GM12873 (cell line): ENCODE results near the gene DNMT1.

Source experiments
- TF ChIP-seq, protein P1 (sequence below): IDR thresholded peaks from 2 replicates; pipeline ENCODE4 v1.5.1; 2012; ENCODE audit warnings: low read depth, mild to moderate bottlenecking, moderate library complexity, low read length, control low read depth; ENCODE audit not compliant: insufficient read depth; ENCODE audit errors: missing control alignments

DNMT1 gene

DNA sequence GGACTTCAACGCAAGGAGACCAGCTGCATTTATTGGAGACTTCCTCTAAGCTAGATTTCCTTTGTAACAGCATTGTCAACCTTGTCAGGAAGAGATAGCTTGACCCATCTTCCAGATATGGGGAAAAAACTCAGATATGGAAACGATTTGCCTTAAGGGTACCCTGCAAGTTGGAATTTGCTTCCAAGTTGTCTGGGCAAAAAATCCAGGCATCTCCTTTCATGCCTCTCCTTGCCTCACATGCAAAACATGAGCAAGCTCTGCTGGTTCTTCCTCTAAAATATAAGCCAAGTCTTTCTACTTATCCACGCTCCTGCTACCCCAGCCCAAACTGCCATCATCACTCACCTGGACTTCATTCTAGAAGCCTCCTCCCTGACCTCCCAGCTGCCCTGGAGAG, 6.4 kb upstream of the DNMT1 start:
- TF ChIP-seq, protein P1, sequence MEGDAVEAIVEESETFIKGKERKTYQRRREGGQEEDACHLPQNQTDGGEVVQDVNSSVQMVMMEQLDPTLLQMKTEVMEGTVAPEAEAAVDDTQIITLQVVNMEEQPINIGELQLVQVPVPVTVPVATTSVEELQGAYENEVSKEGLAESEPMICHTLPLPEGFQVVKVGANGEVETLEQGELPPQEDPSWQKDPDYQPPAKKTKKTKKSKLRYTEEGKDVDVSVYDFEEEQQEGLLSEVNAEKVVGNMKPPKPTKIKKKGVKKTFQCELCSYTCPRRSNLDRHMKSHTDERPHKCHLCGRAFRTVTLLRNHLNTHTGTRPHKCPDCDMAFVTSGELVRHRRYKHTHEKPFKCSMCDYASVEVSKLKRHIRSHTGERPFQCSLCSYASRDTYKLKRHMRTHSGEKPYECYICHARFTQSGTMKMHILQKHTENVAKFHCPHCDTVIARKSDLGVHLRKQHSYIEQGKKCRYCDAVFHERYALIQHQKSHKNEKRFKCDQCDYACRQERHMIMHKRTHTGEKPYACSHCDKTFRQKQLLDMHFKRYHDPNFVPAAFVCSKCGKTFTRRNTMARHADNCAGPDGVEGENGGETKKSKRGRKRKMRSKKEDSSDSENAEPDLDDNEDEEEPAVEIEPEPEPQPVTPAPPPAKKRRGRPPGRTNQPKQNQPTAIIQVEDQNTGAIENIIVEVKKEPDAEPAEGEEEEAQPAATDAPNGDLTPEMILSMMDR: no peak

DNA sequence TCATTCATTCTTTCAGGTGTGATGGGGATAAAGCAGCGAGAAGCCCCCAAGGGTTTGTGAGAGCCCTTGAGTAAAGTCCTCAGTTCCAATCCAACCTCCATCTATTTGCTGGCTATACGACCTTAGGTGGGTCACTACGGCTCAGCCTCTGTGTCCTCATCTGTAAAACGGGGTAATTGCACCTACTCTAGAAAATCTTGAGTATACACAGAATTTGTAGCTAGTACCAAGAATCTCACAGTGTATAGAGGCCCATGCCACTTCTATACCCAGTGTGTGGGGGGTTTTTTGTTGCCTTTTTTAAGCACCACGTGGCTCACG, 406 bp upstream of the DNMT1 start:
- TF ChIP-seq, protein P1: no peak

DNA sequence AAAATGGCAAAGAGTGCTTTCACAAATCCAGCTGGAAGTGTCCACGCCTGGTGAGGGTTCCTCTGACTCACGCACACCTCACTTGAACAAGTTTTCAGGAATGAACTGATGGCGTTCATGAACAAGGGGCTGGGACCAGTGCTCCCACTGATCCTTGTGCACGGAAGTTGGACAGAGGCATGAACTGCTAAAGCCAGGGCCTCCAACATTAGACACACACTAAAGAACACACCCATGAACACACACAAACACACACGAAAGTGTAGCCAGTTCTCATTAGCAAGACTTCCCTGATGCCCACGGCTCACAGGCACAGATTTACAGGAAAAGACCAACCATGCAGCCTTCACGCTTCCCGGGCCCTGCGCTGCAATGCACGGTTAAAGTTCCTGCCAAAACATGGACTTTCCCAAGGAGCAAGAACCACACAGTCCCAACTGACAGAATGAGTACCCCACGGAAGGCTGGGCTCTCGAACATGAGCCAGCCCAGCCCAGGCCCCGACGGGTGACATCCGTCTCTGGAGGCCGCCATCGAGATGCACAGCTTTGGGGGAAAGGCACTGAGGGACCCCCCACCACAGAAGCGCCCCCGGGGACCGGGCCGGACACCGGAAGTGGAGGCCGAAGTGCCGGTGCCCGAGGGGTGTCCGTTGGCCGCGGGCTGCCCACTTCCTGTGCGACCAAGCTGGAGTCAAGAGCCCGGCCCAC, 808 bp downstream of the DNMT1 start:
- TF ChIP-seq, protein P1: no peak

DNA sequence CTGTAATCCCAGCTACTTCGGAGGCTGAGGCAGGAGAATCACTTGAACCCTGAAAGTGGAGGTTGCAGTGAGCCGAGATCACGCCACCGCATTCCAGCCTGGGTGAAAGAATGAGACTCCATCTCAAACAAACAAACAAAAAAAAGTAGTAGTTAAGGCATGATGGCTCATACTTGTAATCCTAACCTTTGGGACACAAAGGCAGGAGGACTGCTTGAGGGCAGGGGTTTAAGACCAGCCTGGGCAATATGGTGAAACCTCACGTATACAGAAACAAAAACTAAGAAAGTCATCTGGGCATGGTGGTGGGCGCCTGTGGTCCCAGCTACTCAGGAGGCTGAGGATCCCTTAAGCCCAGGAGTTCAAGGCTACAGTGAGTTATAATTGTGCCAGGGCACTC, 1.8 kb downstream of the DNMT1 start:
- TF ChIP-seq, protein P1: no peak

DNA sequence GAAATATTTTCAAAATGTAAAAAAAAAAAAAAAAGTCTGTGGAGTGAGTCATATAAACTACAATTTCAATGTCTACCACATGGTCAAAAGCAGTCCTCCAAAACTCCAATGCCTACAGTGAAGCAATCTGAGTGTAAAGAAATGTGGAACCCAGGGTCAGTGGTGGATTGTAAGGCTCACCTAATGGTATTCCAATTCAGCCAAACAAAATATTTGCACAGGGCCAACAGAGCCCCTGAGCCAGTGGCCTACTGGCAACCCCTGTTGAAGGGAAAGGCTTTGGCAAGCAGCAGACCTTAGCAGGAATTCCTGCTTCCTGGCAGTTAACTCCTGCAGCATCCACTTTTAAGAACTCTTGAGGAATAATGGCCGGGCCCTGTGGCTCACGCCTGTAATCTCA, 3.4 kb downstream of the DNMT1 start:
- TF ChIP-seq, protein P1: no peak

DNA sequence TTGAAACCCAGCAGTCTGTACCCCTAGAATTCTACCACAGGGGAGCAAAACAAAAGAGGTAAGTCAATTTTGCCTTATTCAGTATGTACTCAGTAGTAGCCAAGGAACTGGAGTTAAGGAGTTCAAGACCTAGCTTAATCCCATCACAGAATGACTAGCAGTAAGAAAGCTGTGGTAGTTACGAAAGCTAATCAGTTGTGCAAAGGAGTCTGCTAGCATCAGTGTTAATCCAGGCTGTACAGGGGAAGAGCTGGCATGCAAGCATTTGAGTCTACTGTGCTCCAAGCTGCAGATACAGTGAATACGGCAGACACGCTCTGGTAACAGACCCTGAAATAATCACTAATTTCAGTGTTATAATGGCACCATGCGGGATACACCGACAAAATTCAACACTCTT, 4.7 kb downstream of the DNMT1 start:
- TF ChIP-seq, protein P1: no peak

DNA sequence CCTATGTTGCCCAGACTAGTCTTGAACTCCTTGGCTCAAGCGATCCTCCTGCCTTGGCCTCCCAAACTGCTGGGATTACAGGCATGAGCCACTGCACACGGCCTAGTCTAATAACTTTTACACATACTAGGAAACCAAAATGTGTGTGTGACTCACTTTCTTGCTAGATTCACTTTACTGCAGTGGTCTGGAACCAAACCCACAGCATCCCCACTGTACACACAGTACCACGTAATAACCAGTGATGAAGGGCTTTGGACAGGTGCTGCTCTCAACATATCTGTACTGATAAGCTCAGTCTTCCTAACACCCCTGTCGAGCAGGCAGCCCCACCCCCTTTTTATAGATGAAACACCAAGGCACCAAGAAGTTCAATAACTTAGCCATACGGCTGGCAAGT, 5.1 kb downstream of the DNMT1 start:
- TF ChIP-seq, protein P1: no peak
